Measurements from ENCODE around the gene KLK14.

The KLK14 gene

GRCh38 chr19:51124729-51125128 lies 42.0 kb upstream of the KLK14 start, which contains the start of gene SIGLEC9:
Gene SIGLEC9, plus strand, starts transcription at chr19:51124906. Its CDS starts 69 bp downstream, at chr19:51124975.
- no peak for TF ChIP-seq CTCF (conservative IDR thresholded peaks at IDR 0.05)
- H3K27ac ChIP-seq, result no peak within 1 kb of the TSS

GRCh38 chr19:51124216-51124615 lies 41.5 kb upstream of the KLK14 start:
- H3K27ac ChIP-seq, result no peak overlapping the region
- no peak for TF ChIP-seq CTCF (conservative IDR thresholded peaks at IDR 0.05)

GRCh38 chr19:51123802-51124201 lies 41.1 kb upstream of the KLK14 start:
- no peak for TF ChIP-seq CTCF (conservative IDR thresholded peaks at IDR 0.05)
- no peak overlapping the region for H3K27ac ChIP-seq

- H3K27ac ChIP-seq, result no peak overlapping the region
- no peak for TF ChIP-seq CTCF (conservative IDR thresholded peaks at IDR 0.05)
Observed at GRCh38 chr19:51123381-51123800, 40.7 kb upstream of the KLK14 start.

- no peak overlapping the region for H3K27ac ChIP-seq
- no peak for TF ChIP-seq CTCF (conservative IDR thresholded peaks at IDR 0.05)
Observed at GRCh38 chr19:51122112-51122981, 39.7 kb upstream of the KLK14 start.

- H3K27ac ChIP-seq, result no peak overlapping the region
- TF ChIP-seq CTCF (conservative IDR thresholded peaks at IDR 0.05), result no peak
Observed at GRCh38 chr19:51121257-51121656, 38.6 kb upstream of the KLK14 start.

- TF ChIP-seq CTCF (conservative IDR thresholded peaks at IDR 0.05), result no peak
- H3K27ac ChIP-seq, result no peak overlapping the region
Observed at GRCh38 chr19:51120160-51120559, 37.5 kb upstream of the KLK14 start.

All from VCaP (cell line).